ENCODE results near the gene PCDH8. TPM values are rescaled to one million over a fixed set of nuclear protein-coding genes. Genes with fewer than 3 reads are reported as not detected.

PCDH8 gene
- total RNA-seq, 6 experiments from 2014 or later: not detected

GRCh38 chr13:52845766-52846566 lies 2.5 kb downstream of the PCDH8 start:
- H3K36me3 Mint-ChIP-seq (ENCODE audit: low read depth): peaks cover 4% of the 10 kb centered on the region; the same call in 1 of the 2 replicates
- no peaks in the 10 kb centered on the region for H3K4me1 Mint-ChIP-seq (ENCODE audit: low read depth)
- 0 out of 2 replicates have a peak, but pooled peaks have one; percentile 8 for TF ChIP-seq CTCF (IDR thresholded peaks at IDR 0.05)
- H3K9me3 Mint-ChIP-seq: peaks cover 9% of the 10 kb centered on the region
- H3K27ac Mint-ChIP-seq: no peak overlapping the region
- DNase-seq: no peak
- H3K4me3 Mint-ChIP-seq: no peak overlapping the region
- H3K27me3 Mint-ChIP-seq (ENCODE audit: insufficient read depth): peaks cover 15% of the 10 kb centered on the region

- no peak for TF ChIP-seq CTCF (IDR thresholded peaks at IDR 0.05)
- Mint-ChIP-seq H3K36me3 (ENCODE audit: low read depth) (peaks cover 4% of the 10 kb centered on the region; the same call in 1 of the 2 replicates), H3K4me1 (ENCODE audit: low read depth) (no peaks in the 10 kb centered on the region), H3K9me3 (peaks cover 9% of the 10 kb centered on the region), H3K4me3 (no peak overlapping the region), H3K27ac (no peak overlapping the region), H3K27me3 (ENCODE audit: insufficient read depth) (peaks cover 15% of the 10 kb centered on the region)
- DNase-seq: no peak
These were observed 3.1 kb downstream of the PCDH8 start for GRCh38 chr13:52845334-52845761.

- no peak overlapping the region for H3K27ac Mint-ChIP-seq
- H3K36me3 Mint-ChIP-seq (ENCODE audit: low read depth): peaks cover 4% of the 10 kb centered on the region; the same call in 1 of the 2 replicates
- no peak for TF ChIP-seq CTCF (IDR thresholded peaks at IDR 0.05)
- peaks cover 14% of the 10 kb centered on the region for H3K27me3 Mint-ChIP-seq (ENCODE audit: insufficient read depth)
- no peak for DNase-seq
- H3K9me3 Mint-ChIP-seq: peaks cover 9% of the 10 kb centered on the region
- no peak overlapping the region for H3K4me3 Mint-ChIP-seq
- no peaks in the 10 kb centered on the region for H3K4me1 Mint-ChIP-seq (ENCODE audit: low read depth)
These were observed 3.6 kb downstream of the PCDH8 start for GRCh38 chr13:52844836-52845235.

DNA sequence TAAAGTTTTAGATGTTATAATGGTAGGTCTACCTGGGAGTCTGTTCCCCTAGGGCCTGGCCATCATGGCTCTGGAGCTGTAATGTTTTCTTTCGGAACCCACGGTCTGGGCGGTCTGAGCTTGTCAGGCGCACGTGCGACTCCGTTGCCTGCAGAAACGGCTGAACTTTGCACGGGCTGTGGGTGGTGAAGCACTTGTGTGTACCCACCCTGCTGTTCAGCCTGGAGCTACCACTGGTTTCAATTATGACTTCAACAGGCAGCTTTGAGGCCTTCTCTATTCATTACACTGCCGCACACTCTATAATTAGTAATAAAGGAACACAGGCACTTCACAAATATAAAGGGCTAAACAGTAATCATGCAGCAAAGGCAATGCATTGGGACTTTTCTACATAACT lies 6.0 kb downstream of the PCDH8 start:
- Mint-ChIP-seq H3K4me3 (no peak overlapping the region), H3K27ac (no peak overlapping the region), H3K36me3 (ENCODE audit: low read depth) (no peaks in the 10 kb centered on the region), H3K9me3 (peaks cover 14% of the 10 kb centered on the region), H3K27me3 (ENCODE audit: insufficient read depth) (no peaks in the 10 kb centered on the region; the same call in none of the 2 replicates), H3K4me1 (ENCODE audit: low read depth) (no peaks in the 10 kb centered on the region)
- TF ChIP-seq CTCF (IDR thresholded peaks at IDR 0.05): no peak
- DNase-seq: no peak

DNA sequence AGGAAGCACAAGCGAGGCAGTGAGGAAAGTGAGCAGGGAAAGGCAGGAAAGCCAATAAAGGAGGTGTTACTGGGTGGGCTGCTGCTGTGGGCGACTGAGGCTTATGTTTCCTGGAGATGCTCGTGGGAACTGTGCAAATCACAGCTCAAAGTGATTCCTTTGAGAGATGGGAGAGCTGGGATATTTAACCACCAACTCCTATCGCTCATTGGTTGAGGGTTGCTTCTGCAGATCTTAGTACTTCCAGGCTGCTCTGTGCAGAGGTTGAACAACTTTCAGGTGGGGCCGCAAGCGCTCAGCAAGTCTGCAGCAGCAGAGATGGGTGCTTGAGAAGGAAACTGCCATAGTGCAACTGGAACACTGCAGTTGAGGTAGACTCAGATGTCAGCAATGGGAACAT lies 8.4 kb downstream of the PCDH8 start:
- Mint-ChIP-seq H3K27ac (no peak overlapping the region), H3K9me3 (peaks cover 11% of the 10 kb centered on the region), H3K36me3 (ENCODE audit: low read depth) (no peaks in the 10 kb centered on the region), H3K4me1 (ENCODE audit: low read depth) (no peaks in the 10 kb centered on the region), H3K27me3 (ENCODE audit: insufficient read depth) (no peaks in the 10 kb centered on the region; the same call in none of the 2 replicates), H3K4me3 (no peak overlapping the region)
- no peak for TF ChIP-seq CTCF (IDR thresholded peaks at IDR 0.05)
- no peak for DNase-seq

Measured in HFFc6 (cell line).